Neural progenitor cell (in vitro differentiated cells): ENCODE data around the gene ACTR5.

Source experiments
- CTCF ChIP-seq: fragments of 200-600 bp; sonication (generic); IDR thresholded peaks from 2 replicates; pipeline ENCODE4 v1.5.1; 2017; ENCODE audit warnings: antibody characterized with exemption, mild to moderate bottlenecking
- EZH2 ChIP-seq: fragments of 200-600 bp; sonication (generic); IDR thresholded peaks from 2 replicates; pipeline ENCODE4 v1.6.1; 2017; ENCODE audit warnings: antibody characterized with exemption, mild to moderate bottlenecking, moderate library complexity

GRCh38 chr20:38747495-38748096 is 664 bp upstream of the ACTR5 start:
- no peak for TF ChIP-seq CTCF
- TF ChIP-seq EZH2 = peak; percentile 8
